K562 (cell line): ENCODE data around the gene TRPM2. TPM values are rescaled to one million over a fixed set of nuclear protein-coding genes. Genes with fewer than 3 reads are reported as not detected.

Experiments
- CHAMP1 ChIP-seq: fragments of 450-650 bp; IDR thresholded peaks from 2 replicates; pipeline ENCODE4 v1.6.1; 2016; ENCODE audit warnings: mild to moderate bottlenecking
- CREB5 ChIP-seq: fragments of 250-450 bp; sonication (Bioruptor Pico); IDR thresholded peaks from 2 replicates; pipeline ENCODE4 v1.5.0; 2020; ENCODE audit warnings: mild to moderate bottlenecking
- JUN ChIP-seq, 2 experiments: sonication (generic) in 1 of 2; formaldehyde crosslinking in 1 of 2; IDR thresholded peaks; 2 replicates each; pipeline versions ENCODE4 v1.6.1 to v1.8.0; 2012 to 2022; ENCODE audit warnings: borderline replicate concordance in 2 of 2, mild to moderate bottlenecking in 2 of 2, improper control_type of control experiment in 1 of 2, low read depth in 1 of 2, low read length in 1 of 2, missing genetic modification reagents in 1 of 2
- TEAD2 ChIP-seq: fragments of 450-650 bp; IDR thresholded peaks from 2 replicates; pipeline ENCODE4 v1.6.1; 2016; ENCODE audit warnings: missing genetic modification characterization, control low read depth, missing compliant biosample characterization
- ZNF143 ChIP-seq: sonication (generic); formaldehyde crosslinking; IDR thresholded peaks from 2 replicates; pipeline ENCODE4 v1.9.0; 2022; ENCODE audit warnings: mild to moderate bottlenecking, missing genetic modification reagents
- ZNF175 ChIP-seq: fragments of 200-800 bp; sonication (Bioruptor generic); IDR thresholded peaks from 2 replicates; pipeline ENCODE4 v1.6.1; 2016; ENCODE audit warnings: low read depth, mild to moderate bottlenecking, missing genetic modification characterization, missing compliant biosample characterization
- ZNF318 ChIP-seq, 2 experiments: fragments of 450-650 bp; IDR thresholded peaks; 2 replicates each; pipeline ENCODE4 v1.6.1; 2016; ENCODE audit warnings: mild to moderate bottlenecking in 2 of 2, borderline replicate concordance in 1 of 2, low read depth in 1 of 2, moderate library complexity in 1 of 2
- polyA plus RNA-seq, 8 experiments: library from polyadenylated mRNA; depleted of rRNA in 4 of 8; stranded (reverse) in 5 of 8; unstranded in 3 of 8; fragments of >200 nt; fragmentation: Nextera tagmentation in 2 of 8; fragmentation: Illumina TruSeq in 1 of 8; extraction: Ambion mirVana in 2 of 8; extraction: Trizol in 1 of 8; gene quantifications; 2 replicates each; pipeline versions ENCODE4 v1.2.1 to v1.2.3, GENCODE V29; 2011 to 2014; ENCODE audit warnings: inconsistent platforms in 1 of 8, missing spikeins in 1 of 8
- total RNA-seq, 7 experiments: library from RNA; depleted of rRNA in 6 of 7; stranded (reverse); fragments of >200 nt in 6 of 7; fragmentation: Illumina TruSeq in 2 of 7; extraction: Trizol in 2 of 7; gene quantifications; 2 replicates each; pipeline versions ENCODE4 v1.2.1 to v1.2.3, GENCODE V29; 2011 to 2021; ENCODE audit warnings: low replicate concordance in 1 of 7
- TF ChIP-seq, protein P1 (sequence below): fragments of 250-450 bp; sonication (Bioruptor Pico); IDR thresholded peaks from 2 replicates; pipeline ENCODE4 v1.5.1; 2021; ENCODE audit warnings: mild to moderate bottlenecking

Gene TRPM2
- total and polyA plus RNA-seq, 9 of the 15 experiments (the other 6 are each of a cell fraction or from before 2014, with no cell fraction given) = 0.33 to 2.1 (median 0.98) TPM; not detected in 2

- TF ChIP-seq ZNF318 (IDR thresholded peaks at IDR 0.05; ENCODE audit: borderline replicate concordance in 1 of 2, low read depth in 1 of 2) (no peak), TEAD2 (tag) (no peak), JUN (IDR thresholded peaks at IDR 0.05; ENCODE audit: borderline replicate concordance, low read depth, low read length) (no peak), JUN (CRISPR knock-in tag; IDR thresholded peaks at IDR 0.05; ENCODE audit: borderline replicate concordance) (no peak), CREB5 (CRISPR knock-in tag) (no peak), ZNF175 (no peak), ZNF143 (CRISPR knock-in tag) (no peak), CHAMP1 (no peak)
- TF ChIP-seq, protein P1, sequence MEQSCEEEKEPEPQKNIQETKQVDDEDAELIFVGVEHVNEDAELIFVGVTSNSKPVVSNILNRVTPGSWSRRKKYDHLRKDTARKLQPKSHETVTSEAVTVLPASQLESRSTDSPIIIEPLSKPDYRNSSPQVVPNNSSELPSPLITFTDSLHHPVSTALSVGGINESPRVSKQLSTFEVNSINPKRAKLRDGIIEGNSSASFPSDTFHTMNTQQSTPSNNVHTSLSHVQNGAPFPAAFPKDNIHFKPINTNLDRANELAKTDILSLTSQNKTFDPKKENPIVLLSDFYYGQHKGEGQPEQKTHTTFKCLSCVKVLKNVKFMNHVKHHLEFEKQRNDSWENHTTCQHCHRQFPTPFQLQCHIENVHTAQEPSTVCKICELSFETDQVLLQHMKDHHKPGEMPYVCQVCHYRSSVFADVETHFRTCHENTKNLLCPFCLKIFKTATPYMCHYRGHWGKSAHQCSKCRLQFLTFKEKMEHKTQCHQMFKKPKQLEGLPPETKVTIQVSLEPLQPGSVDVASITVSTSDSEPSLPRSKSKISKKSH (CRISPR knock-in tag) = no peak
Measured at GRCh38 chr21:44418108-44418875, 64.9 kb downstream of the TRPM2 start (continued).
